HG03432 (cell line): ENCODE results near the gene CAPN1.
"Not testable (repeated sequence)": the region's sequence is repeated elsewhere in the genome, so short reads cannot be mapped to it uniquely, and the experiment has no call there.

Source experiments
- ATAC-seq: cut with Tn5 transposase; IDR thresholded peaks from one replicate; pipeline ENCODE4 v1.9.1; 2021; ENCODE audit warnings: mild to moderate bottlenecking, moderate library complexity; ENCODE audit not compliant: unreplicated experiment

The CAPN1 gene

GRCh38 chr11:65215441-65216076 is 33.8 kb downstream of the CAPN1 start:
- no peak for ATAC-seq

- ATAC-seq: no peak
Observed at GRCh38 chr11:65216830-65217229, 35.1 kb downstream of the CAPN1 start.

- no peak for ATAC-seq
Observed at GRCh38 chr11:65217441-65218423, 36.0 kb downstream of the CAPN1 start.

- no peak for ATAC-seq
Observed at GRCh38 chr11:65218446-65218845, 36.7 kb downstream of the CAPN1 start.

- ATAC-seq: no peak
Observed at GRCh38 chr11:65219930-65220213, 38.1 kb downstream of the CAPN1 start.

- ATAC-seq: no peak
Observed at GRCh38 chr11:65221026-65221425, 39.3 kb downstream of the CAPN1 start.

- no peak for ATAC-seq
Observed at GRCh38 chr11:65223011-65223410, 41.3 kb downstream of the CAPN1 start.

- ATAC-seq: no peak
Observed at GRCh38 chr11:65224930-65225278, 43.2 kb downstream of the CAPN1 start.

GRCh38 chr11:65225279-65226102 is 43.8 kb downstream of the CAPN1 start:
- ATAC-seq: no peak

- ATAC-seq: no peak
Observed at GRCh38 chr11:65226103-65226442, 44.3 kb downstream of the CAPN1 start.

GRCh38 chr11:65227879-65228278 is 46.2 kb downstream of the CAPN1 start:
- ATAC-seq: no peak

- ATAC-seq: no peak
Observed at GRCh38 chr11:65236194-65237059, 54.7 kb downstream of the CAPN1 start.

- ATAC-seq: not testable (repeated sequence)
Observed at GRCh38 chr11:65238302-65238701, 56.6 kb downstream of the CAPN1 start.

GRCh38 chr11:65241134-65241533 is 59.4 kb downstream of the CAPN1 start:
- ATAC-seq: no peak

GRCh38 chr11:65241692-65242091 is 60.0 kb downstream of the CAPN1 start:
- ATAC-seq: no peak

GRCh38 chr11:65242389-65242788 is 60.7 kb downstream of the CAPN1 start:
- no peak for ATAC-seq

GRCh38 chr11:65243797-65244196 is 62.1 kb downstream of the CAPN1 start:
- ATAC-seq: no peak

GRCh38 chr11:65245046-65245445 is 63.3 kb downstream of the CAPN1 start:
- not testable (repeated sequence) for ATAC-seq

GRCh38 chr11:65246506-65246905 is 64.8 kb downstream of the CAPN1 start:
- no peak for ATAC-seq

GRCh38 chr11:65248184-65248710 is 66.5 kb downstream of the CAPN1 start:
- not testable (repeated sequence) for ATAC-seq
